ENCODE measurements around the gene TRIM17.

DNA sequence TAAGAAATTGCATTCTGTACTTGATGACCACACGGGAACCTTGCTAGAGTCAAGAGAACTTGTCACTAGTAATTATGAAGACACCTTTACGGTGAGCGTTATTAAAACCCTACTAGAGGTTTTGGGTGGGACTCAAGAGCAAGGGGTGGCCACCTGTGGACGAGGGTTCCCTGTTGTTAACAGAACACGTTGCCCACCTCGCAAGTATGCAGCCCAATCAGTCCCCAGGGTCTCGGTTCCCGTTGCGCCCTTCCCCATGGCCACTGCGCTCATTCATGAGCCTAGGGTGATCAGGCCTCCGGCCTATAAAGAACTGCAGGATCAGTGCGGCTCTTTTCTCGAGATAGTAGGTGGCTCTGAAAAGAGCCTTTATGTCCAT, 40.3 kb upstream of the TRIM17 start:
- TF ChIP-seq CTCF (IDR thresholded peaks at IDR 0.05; ENCODE audit: poor library complexity, severe bottlenecking) (no peak), EZH2 (IDR thresholded peaks at IDR 0.05; ENCODE audit: borderline replicate concordance, insufficient read depth, low read length, poor library complexity, severe bottlenecking) (no peak), REST (IDR thresholded peaks at IDR 0.05; ENCODE audit: borderline replicate concordance) (no peak), SMC3 (conservative IDR thresholded peaks at IDR 0.05; ENCODE audit: poor library complexity) (no peak), TAF1 (IDR thresholded peaks at IDR 0.05; ENCODE audit: low read depth) (no peak), EP300 (conservative IDR thresholded peaks at IDR 0.05; ENCODE audit: poor library complexity, severe bottlenecking) (no peak), POLR2AphosphoS5 (IDR thresholded peaks at IDR 0.05) (no peak), MXI1 (conservative IDR thresholded peaks at IDR 0.05; ENCODE audit: poor library complexity, severe bottlenecking) (no peak)
